Measurements from ENCODE around the gene EMC8.

EMC8 gene

DNA sequence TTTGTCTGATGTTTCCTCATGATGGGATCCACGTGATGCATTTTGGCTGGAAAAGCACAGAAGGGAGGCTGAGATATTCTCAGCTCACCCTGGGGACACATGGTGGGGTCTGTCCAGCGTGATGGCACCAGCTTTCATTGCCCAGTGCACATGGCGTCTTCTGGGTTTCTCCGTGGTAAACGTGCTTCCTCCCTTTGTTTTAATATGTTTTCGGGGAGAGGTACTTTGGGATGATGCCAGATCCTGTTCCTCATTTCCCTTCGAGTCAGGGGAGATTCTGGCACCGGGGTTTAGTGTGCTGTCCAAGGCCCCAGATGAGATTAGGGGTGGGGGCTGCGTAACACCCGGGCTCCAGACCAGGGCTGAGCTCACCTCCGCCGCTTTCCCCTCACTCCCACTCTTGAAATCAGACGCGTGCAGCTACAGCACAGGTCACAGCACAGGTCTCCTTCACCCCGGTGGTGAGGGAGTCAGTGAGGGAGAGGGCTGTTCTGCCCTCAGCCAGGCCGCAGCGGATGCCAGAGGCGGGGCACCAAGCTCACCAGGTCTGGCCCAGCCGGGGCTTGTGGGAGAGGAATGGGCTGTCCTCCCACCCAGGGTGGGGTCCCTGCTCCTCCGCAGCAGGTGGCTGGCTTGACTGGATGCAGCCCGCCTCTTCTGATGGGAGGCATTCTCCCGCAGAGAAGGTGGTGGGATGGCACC, 34.0 kb upstream of the EMC8 start:
- H3K27ac ChIP-seq: no peak overlapping the region
- no peak for TF ChIP-seq ZFX (IDR thresholded peaks at IDR 0.05; ENCODE audit: borderline replicate concordance)
- TF ChIP-seq, protein P1, sequence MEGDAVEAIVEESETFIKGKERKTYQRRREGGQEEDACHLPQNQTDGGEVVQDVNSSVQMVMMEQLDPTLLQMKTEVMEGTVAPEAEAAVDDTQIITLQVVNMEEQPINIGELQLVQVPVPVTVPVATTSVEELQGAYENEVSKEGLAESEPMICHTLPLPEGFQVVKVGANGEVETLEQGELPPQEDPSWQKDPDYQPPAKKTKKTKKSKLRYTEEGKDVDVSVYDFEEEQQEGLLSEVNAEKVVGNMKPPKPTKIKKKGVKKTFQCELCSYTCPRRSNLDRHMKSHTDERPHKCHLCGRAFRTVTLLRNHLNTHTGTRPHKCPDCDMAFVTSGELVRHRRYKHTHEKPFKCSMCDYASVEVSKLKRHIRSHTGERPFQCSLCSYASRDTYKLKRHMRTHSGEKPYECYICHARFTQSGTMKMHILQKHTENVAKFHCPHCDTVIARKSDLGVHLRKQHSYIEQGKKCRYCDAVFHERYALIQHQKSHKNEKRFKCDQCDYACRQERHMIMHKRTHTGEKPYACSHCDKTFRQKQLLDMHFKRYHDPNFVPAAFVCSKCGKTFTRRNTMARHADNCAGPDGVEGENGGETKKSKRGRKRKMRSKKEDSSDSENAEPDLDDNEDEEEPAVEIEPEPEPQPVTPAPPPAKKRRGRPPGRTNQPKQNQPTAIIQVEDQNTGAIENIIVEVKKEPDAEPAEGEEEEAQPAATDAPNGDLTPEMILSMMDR (IDR thresholded peaks at IDR 0.05): no peak

- TF ChIP-seq ZFX (IDR thresholded peaks at IDR 0.05; ENCODE audit: borderline replicate concordance): no peak
- TF ChIP-seq, protein P1 (IDR thresholded peaks at IDR 0.05): 0 out of 2 replicates have a peak, but pooled peaks have one; percentile 6
- H3K27ac ChIP-seq: no peak overlapping the region
These were observed 33.4 kb upstream of the EMC8 start for GRCh38 chr16:85832570-85833218.

DNA sequence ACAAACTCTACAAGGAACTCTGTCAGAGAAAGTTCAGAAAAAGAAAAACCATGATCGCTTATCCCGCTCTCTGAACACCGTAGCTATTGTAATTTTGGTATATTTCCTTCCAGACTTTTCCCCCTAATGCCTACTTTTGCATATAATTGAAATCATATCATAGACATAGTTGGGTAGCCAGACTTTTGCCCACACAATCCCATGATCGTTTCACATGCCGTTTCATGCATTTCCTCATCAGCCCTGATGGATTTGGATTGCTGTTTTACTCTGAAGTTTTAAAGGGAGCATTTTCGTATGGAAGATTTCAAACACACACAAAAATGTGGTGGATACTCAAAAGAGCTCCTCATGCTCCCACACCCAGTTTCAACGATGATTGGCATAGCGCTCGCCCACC, 31.5 kb upstream of the EMC8 start:
- TF ChIP-seq, protein P1 (IDR thresholded peaks at IDR 0.05): no peak
- TF ChIP-seq ZFX (IDR thresholded peaks at IDR 0.05; ENCODE audit: borderline replicate concordance): no peak
- no peak overlapping the region for H3K27ac ChIP-seq

GRCh38 chr16:85829751-85830445, 30.6 kb upstream of the EMC8 start:
- TF ChIP-seq, protein P1 (IDR thresholded peaks at IDR 0.05): no peak
- TF ChIP-seq ZFX (IDR thresholded peaks at IDR 0.05; ENCODE audit: borderline replicate concordance): no peak
- H3K27ac ChIP-seq: no peak overlapping the region

GRCh38 chr16:85829171-85829719, 29.9 kb upstream of the EMC8 start:
- TF ChIP-seq, protein P1 (IDR thresholded peaks at IDR 0.05): no peak

DNA sequence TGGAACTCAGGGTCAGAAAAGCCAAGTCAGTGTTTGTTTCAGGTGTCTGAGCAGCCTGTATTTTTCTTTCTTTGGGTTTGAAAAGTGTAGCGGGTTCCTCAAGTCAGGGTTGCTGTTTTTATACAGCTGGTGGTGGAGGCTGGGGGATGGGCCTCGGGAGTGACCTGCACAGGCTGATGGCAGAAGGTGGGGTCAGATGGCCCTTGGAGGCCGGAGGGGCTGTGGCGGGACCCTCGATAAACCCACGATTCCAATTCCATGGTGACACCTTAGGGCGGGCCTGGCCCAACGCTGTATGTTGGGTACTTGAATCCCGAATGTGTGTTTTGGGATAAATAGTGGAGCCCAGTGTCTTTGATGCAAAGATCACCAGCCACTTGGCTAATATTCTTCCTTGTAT, 28.8 kb upstream of the EMC8 start:
- H3K27ac ChIP-seq: no peak overlapping the region
- TF ChIP-seq ZFX (IDR thresholded peaks at IDR 0.05; ENCODE audit: borderline replicate concordance): no peak
- TF ChIP-seq, protein P1 (IDR thresholded peaks at IDR 0.05): no peak

More at GRCh38 chr16:85829171-85829719, 29.9 kb upstream of the EMC8 start:
- no peak overlapping the region for H3K27ac ChIP-seq
